ENCODE data around the gene PTPRN2.
"Not testable (repeated sequence)": the region's sequence is repeated elsewhere in the genome, so short reads cannot be mapped to it uniquely, and the experiment has no call there.

GRCh38 chr7:158385496-158386354 is 201.9 kb downstream of the PTPRN2 start:
- TF ChIP-seq CTCF (IDR thresholded peaks at IDR 0.05; ENCODE audit: low read depth, low read length); MAX (IDR thresholded peaks at IDR 0.05; ENCODE audit: low read depth, low read length); POLR2A (IDR thresholded peaks at IDR 0.05; ENCODE audit: extremely low read depth, insufficient read length); MYC (IDR thresholded peaks at IDR 0.05; ENCODE audit: low read depth, low read length): not testable (repeated sequence)
